ENCODE results near the gene LDHAL6A.
"Not testable (repeated sequence)": the region's sequence is repeated elsewhere in the genome, so short reads cannot be mapped to it uniquely, and the experiment has no call there.

LDHAL6A gene

DNA sequence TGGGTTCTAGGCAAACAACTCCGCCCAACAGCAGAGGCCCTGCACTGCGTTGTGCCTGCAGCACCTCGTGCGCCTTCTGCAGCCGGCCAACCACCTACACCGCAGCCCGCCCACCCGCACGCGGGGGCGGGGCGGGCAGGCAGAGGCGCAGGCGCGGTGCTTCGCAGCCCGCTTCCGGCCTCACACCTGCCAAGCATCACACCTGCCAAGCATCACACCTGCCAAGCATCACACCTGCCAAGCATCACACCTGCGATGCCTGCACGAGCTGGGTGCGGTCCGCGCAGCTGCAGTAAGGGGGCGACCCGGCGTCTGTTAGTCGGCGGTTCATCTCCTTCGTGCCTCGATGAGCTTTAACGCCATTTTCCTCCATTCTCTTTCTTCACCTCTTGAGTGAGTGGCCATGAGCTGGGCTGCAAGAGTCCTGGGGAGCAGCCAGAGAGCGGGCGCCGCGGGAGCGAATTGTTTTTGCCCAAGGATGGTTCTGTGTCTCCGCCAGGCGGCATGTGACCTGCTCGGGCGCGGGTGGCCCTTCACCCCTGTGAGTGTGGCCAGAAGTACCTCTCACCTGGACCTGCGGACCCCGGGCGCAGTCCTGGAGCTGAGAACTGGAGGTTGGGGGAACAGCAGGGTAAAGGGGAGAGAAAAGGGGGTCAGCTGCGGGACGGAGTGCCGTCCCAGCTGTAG is at the start of gene LDHAL6A:
TSS of gene LDHAL6A (plus strand) at position 171 of the 687 bp plus-strand sequence. CDS start 825 bp downstream, outside the sequence.
- no peak for DNase-seq

DNA sequence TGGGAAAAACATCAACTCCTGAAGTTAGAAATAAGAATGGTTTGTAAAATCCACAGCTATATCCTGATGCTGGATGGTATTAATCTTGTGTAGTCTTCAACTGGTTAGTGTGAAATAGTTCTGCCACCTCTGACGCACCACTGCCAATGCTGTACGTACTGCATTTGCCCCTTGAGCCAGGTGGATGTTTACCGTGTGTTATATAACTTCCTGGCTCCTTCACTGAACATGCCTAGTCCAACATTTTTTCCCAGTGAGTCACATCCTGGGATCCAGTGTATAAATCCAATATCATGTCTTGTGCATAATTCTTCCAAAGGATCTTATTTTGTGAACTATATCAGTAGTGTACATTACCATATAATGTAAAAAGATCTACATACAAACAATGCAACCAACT is 48.3 kb upstream of the LDHAL6A start:
- DNase-seq = not testable (repeated sequence)

DNA sequence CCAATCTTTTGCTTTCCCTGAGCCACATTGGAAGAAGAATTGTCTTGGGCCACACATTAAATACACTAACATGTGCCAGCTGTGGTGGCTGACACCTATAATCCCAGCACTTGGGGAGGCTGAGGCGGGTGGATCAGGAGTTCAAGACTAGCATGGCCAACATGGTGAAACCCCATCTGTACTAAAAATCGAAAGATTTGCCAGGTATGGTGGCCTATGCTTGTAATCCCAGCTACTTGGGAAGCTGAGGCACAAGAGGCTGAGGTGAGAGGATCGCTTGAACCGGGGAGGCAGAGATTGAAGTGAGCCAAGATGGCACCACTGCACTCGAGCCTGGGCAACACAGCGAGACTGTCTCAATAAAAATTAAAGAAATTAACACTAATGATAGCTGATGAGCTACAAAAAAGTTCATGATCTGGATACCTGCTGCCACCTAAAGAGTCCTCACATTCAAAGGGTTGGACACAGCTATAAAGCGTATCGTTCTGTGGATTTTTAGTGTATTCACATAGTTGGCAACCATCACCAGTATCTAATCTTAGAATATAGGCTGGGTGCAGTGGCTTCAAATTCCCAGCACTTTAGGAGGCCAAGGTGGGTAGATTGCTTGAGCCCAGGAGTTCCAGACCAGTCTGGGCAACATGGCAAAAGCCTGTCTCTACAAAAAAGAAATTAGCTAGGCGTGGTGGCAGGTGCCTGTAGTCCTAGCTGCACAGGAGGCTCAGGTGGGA is 46.9 kb upstream of the LDHAL6A start:
- DNase-seq = no peak

DNA sequence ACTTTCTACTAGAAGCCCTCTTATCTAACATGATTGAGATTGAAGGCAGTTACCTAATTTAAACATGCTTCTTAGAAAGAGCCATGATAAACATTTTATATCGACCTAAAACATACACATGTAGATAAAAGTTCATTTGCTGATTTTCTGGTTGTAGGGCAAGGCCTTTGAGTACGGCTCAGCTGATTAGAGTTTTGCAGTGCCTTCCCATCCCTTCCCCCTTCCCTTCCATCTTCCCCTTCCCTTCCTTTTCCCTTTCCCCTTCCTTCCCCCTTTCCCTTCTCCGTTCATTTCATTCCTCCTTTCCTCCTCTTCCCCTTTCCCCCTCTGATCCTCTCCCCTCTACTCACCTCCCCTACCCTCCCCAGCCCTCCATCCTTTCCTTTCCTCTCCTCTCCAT is 39.2 kb upstream of the LDHAL6A start:
- DNase-seq = no peak

DNA sequence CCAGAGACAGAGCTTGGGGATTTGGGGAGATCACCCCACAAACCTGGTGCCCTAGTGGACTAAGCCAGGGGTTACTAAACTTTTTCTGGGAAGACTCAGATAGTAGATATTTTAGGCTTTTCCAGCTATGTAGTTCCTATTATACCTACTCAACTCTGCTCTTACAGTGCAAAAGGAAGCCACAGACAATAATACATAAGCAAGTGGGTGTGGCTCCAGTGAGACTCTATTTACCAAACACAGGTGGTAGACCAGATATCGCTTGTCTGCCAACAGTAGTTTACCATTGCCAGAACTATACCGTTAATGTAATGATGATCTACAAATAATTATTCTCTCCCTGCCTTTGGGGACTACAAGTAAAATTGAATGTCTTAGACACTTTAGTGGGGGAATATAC is 36.6 kb upstream of the LDHAL6A start:
- no peak for DNase-seq

DNA sequence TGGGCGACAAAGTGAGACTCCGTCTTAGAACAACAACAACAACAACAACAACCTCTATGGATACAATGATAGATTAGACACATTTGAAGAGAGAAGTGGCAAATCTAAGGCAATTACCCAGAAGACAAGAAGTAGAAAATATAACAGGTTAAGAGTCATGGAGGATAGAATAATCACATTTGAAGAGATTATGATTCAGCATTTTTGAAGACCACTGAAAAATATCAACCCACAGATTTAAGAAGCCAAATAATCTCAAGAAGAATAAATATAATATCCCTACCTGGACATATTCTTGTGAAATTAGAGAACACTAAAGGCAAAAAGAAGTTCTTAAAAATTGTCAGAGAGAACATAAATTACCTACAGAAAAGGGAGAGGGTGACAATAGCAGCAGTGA is 35.6 kb upstream of the LDHAL6A start:
- no peak for DNase-seq

DNA sequence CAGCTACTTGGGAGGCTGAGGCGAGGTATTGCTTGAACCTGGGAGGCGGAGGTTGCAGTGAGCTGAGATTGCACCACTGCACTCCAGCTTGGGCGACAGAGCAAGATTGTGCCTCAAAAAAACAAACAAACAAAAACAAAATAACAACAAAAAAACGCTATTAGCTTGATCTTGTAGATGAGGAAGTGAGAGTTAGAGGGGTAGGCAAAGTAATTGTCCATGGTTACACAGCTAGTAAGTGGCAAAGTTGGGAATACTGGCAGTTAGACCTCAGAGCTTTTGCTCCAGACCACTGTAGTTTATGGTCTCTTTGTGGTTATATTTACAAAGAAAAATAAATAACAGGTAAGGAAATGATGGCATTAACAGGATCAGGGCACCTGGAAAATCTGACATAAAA is 28.4 kb upstream of the LDHAL6A start:
- DNase-seq = no peak

DNA sequence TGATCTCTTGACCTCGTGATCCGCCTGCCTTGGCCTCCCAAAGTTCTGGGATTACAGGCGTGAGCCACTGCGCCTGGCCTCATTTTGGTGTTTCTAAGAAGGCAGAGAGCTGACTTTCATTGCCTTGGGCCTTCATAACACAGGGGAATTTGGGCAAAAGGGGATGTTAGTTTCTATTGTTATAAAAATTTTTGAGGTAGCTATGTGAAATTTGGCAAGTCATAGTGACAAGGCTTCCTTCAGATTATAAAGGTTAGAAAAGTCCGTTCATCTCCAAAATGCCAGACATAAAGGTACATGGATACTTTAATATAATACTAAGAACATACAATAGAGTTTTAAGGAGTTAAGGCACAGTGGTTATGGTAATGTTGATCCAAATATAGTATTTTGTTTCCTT is 26.3 kb upstream of the LDHAL6A start:
- DNase-seq = no peak

DNA sequence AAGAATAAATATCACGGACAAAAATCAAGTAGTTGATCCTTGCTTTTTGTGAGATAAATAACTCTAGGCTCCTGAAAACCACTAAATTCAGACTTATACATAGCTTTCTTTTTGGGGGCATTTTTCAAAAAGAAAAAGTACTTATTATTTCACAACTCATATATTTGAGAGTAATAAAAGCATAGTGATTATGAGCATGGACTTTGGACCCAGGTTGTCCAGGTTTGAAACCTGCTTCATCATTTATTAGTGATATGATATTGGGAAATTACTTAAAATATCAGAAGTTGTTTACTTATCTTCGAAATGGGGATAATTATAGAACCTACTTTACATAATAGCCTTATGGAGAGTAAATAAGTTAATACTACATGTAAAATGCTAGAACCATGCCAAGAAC is 17.0 kb upstream of the LDHAL6A start:
- DNase-seq = no peak

DNA sequence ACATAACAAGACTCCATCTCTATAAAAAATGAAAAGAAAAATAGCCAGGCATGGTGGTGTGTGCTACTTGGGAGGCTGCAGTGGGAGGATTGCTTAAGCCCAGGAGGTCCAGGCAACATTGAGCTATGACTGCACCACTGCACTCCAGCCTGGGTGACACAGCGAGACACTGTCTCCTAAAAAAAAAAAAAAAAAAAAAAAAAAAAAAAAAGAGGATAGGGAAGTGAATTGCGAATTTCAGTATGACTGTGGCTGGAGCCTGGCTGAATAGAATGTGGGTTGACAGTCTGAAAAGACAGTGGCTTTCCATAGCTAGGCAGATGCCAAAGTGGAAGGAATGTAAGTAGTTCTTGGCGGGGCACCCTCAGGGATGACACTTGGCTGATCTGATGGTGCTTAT is 6.4 kb upstream of the LDHAL6A start:
- DNase-seq = no peak

DNA sequence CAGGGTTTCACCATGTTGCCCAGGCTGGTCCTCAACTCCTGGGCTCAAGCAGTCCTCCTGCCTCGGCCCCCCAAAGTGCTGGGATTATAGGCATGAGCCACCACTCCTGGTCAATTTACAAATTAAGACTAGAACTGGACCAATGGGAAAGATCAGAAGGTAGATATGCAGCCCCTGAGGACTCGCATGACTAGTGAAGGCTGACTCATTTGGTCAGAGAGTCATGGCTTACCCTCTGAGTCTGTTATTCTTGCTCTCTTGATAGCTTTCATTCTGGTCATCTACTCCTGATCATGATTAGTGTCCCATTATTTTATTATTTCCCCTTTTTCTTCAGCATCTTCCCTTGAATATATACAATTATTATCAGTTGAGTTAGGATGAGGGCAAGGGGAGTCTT is 2.7 kb upstream of the LDHAL6A start:
- DNase-seq = no peak

DNA sequence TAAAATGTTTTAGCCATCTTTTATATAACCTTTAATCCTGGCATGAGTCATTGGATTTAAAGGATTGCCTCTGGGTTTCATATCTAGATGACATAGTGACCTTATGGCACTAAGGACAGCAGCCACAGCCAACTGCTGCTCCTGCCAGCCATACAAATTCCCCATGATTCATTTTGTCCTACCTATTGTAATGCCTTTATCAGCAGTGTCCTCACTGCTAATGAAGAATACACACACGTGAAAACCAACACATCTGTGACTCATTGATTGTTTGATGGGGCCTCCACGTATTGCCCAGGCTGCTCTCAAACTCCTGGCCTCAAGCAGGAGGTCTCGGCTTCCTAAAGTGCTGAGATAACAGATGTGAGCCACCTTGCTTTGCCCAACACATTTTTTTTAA is 1.8 kb downstream of the LDHAL6A start:
- DNase-seq = no peak

DNA sequence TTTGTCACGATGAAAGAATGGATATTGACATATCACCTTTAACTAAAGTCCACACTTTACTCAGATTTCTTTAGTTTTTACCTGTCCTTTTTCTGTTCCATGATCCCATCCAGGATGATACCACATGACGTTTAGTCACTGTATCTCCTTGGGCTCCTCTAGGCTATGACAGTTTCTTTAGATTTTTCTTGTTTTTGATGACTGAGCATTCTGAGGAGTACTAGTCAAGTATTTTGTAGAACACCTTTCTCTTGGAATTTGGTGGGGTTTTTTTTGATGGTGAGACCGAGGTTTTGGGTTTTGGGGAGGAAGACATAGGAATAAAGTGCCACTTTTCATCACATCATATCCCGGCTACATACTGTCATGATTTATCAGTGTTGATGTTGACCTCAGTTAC is 4.0 kb downstream of the LDHAL6A start:
- DNase-seq = no peak

DNA sequence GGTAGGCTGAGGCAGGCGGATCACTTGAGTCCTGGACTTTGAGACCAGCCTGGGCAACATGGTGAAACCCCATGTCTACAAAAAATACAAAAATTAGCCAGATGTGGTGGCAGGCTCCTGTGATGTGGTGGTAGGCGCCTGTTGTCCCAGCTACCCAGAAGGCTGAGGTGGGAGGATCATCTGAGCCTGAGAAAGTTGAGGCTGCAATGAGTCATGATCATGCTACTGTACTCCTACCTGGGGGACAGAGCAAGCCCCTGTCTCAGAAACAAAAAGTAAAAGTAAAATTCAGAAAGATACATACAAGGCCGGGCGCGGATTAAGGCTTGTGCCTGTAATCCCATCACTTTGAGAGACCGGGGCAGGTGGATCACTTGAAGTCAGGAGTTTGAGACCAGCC is 6.3 kb downstream of the LDHAL6A start:
- no peak for DNase-seq

DNA sequence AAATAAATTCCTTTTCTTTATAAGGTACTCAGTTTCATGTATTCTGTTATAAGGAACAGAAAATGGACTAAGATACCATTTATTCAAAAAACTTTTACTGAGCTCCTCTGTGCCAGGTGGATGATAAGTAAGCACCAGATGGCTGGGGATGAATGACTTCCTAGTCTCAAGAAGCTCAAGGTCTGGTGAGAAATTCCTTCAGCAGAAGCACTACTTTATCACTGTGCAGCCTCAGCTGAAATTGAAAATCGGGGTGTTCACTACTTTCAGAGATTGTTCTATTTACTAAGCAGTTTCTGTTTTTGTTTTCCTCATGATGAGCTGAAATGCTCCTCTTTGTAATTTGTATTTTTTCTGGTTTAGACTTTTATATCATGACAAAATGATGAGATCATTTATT is 7.8 kb downstream of the LDHAL6A start:
- no peak for DNase-seq

DNA sequence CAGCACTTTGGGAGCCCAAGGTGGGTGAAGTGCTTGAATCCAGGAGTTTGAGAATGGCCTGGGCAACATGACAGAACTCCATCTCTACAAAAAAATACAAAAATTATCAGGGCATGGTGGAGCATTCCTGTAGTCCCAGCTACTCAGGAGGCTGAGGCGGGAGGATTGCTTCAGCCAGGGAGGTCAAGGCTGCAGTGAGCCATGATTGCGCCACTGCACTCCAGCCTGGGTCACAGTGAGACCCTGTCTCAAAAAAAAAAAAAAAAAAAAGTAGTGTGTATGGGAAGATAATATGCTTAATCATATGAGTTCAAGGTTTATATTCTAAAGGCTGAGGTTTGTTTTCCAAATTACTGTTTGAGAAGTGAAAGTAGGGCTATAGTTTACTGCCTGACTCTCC is 10.7 kb downstream of the LDHAL6A start:
- DNase-seq = no peak

DNA sequence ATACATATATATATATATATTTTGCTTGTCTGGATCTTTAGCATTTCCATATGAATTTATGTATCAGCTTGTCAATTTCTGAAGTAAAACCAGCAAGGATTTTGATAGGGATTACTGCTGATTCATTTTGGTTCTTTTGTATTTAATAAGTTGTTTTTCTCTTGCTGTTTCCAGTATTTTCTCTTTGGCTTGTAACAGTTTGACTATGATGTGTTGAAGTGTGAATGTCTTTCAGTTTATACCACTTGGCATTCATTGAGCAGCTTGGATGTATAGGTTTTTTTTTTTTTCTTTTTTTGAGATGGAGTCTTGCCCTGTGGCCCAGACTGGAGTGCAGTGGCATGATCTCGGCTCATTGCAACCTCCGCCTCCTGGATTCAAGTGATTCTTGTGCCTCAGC is 12.4 kb downstream of the LDHAL6A start:
- no peak for DNase-seq

DNA sequence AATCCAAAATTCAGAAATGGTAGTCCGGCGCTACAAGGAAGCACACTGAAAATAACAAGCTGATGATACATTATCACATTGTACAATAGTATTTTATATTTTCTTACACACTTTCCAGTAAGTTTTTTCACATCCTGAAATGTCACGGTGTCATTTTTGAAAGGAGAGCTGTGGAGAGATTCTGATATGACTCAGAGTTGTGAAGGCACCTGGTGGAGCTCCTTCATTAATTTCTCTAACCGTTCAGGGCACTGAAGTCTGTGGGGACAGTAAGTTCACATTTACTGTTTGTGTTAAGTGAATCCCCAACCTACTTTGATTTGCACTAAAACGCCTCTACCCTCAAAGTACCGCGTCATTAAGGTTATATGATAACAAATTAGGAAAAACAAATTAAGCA is 13.3 kb downstream of the LDHAL6A start:
- DNase-seq = no peak

DNA sequence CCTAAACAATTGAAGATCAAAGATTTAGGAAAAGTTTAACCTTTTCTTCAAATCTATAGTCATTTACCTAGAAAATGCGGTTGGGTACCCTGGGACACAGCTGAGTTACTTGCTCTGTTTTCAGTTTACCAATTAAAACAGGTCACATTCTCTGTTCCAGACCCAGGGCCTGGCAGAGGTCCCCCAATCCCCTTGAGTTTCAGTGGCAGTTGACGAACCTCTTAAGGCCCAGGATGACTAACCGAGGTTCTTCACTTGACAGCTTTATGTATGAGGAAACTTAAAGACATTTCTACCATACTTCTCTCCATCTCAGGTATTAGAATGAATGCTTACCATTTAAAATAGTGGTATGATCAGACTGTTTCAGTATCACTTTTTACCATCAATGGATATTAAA is 16.3 kb downstream of the LDHAL6A start:
- DNase-seq = no peak

DNA sequence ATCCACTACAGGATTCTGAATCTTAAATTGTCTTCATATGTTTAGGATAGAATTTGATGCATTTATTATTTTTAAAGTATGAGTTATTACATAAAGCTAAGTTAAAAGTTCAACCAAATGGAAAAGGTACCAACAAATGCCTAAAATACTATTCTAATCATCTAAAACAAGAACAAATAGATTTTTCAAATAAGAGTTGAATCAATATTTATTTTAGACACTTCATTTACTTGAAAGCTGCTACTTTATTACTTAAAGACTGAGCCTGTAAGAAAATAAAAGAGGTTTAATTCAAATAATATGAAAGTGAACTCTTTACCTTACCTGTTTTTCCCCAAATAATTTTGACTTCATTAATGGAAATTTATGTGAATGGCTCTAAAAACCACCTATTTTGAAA is 16.9 kb downstream of the LDHAL6A start:
- no peak for DNase-seq

DNA sequence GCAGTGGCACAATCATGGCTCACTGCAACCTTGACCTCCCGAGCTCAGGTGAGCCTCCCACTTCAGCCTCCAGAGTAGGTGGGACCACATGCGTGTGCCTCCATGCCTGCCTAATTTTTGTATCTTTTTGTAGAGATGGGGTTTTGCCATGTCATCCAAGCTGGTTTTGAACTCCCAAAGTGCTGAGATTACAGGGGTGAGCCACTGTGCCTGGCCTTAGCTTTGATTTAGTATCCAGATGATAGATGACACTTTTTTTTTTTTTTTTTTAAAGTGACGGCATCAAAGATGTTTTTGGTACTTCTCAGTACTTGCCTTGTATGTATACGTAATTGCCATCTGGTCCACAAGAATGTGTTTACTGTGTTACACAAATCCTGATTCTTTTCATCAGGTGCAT is 23.4 kb downstream of the LDHAL6A start:
- DNase-seq = no peak

DNA sequence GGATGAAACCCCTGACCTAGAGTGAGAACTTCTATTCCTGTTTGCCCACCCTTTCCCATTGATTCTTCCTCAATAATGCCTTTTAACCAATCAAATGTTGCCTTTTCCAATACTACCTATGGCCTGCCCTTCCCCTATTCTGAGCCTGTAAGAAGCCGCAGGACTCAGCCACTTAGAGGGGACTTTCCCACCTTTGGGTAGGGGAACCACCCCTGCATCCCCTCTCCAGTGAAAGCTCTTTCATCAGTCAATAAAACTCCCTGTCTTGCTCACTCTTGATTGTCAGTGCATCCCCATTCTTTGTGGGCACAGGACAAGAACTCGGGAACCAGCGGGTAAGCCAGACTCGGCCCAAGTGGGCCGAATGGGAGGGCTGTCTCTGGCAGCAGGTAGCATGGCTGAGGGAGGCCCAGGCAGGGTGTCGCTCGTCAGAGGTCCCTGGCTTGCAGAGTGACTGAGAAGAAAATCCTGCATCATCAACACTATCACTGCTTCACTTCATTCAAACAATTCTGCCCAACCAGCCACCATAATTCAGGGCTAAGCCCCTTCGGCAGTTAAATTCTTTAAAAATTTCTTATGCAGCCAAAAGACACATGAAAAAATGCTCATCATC is 30.4 kb downstream of the LDHAL6A start:
- DNase-seq = no peak

DNA sequence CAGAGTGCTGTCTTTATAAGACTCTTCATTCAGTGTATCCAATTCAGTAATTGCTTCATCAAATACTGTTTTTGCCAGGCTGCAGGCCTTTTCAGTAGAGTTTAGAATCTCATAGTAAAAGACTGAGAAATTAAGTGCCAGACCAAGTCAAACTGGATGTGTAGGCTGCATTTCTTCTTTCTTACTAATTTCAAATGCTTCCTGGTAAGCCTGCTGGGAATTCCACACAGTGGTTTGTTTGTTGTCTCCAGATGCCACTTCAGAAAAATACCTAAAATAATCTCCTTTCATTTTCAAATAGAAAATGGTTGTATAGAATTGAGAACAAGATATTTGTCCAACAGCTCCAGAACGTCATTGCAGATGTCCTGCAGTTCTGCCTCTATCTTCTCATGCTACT is 34.7 kb downstream of the LDHAL6A start:
- no peak for DNase-seq

DNA sequence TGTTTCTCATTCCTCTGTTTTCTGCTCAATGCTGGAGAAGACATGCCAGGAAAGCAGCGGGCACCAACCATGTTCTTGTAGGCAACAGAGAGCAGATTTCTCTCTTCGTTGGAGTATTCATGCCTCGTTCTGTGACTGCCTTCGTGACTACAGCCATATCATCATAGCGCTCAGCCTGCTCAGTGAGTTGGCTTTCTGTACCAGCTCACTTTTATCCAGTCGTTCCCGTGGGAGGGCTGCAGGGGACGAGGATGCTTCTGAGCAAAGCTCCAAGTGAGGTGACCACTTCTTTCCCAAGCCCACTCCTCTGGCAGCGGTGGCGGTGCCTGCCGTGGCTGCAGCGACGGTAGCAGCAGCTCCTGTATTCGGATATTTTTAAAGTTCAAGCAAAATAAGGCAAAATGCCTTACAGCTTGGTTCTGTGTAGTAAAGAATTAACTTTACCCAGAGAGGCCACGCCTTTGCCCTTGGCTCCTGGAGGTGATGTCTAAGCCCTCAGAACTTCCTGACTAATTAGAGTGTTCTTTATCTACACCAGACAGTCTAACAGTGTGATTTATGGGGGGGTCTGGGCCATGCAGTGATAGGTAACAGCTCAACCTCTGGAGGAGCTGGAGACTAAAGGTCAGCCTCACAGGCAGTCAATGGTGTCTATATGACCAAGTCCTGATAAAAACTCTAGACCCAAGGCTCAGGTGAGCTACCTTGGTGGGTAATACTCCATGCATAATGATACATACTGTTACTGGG is 35.3 kb downstream of the LDHAL6A start:
- no peak for DNase-seq
